Measurements from ENCODE around the gene ARL8A.
"Not testable (repeated sequence)": the region's sequence is repeated elsewhere in the genome, so short reads cannot be mapped to it uniquely, and the experiment has no call there.

Gene ARL8A

GRCh38 chr1:202112859-202113689, 31.5 kb downstream of the ARL8A start:
- DNase-seq (ENCODE audit: low spot score) = no peak

GRCh38 chr1:202111589-202111988, 32.9 kb downstream of the ARL8A start:
- DNase-seq (ENCODE audit: low spot score) = not testable (repeated sequence)

DNA sequence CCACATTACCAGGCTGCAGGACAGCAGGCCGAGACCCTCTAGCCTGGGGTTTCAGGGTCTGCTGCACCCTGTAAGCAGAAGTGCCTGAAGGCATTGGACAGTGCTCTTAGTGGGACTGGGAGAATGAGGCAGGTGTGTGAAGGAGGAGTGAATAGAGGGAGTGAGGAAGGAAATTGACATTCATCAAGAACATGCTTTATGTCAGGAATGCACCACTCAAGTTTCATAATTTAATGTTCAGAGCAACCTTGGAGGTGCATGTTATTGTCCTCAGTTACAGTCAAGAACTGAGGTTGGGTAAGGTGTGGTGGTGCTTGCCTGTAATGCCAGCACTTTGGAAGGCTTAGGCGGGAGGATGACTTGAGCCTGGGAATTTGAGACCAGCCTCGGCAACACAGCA, 33.6 kb downstream of the ARL8A start:
- DNase-seq (ENCODE audit: low spot score) = no peak

- no peak for DNase-seq (ENCODE audit: low spot score)
These were observed 36.5 kb downstream of the ARL8A start for GRCh38 chr1:202107801-202108731.

- no peak for DNase-seq (ENCODE audit: low spot score)
These were observed 37.2 kb downstream of the ARL8A start for GRCh38 chr1:202107321-202107761.

- DNase-seq (ENCODE audit: low spot score) = no peak
These were observed 37.9 kb downstream of the ARL8A start for GRCh38 chr1:202106340-202107254.

GRCh38 chr1:202105571-202106339, 38.8 kb downstream of the ARL8A start:
- no peak for DNase-seq (ENCODE audit: low spot score)

DNA sequence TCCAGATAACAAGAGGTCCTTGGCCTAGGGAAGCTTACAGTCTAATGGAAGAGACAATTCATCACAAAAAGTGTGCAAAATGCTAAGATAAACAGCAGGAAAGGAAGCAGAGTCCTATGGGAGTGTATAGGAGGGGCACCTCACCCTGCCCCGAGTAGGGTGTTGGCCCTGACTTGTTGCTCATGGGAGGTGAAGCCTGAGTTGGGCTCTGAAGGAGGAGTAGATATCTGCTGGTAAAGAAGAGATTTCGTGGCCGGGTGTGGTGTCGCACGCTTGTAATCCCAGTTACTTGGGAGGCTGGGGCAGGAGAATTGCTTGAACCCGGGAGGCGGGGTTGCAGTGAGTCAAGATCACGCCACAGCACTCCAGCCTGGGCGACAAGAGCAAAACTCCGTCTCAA, 40.5 kb downstream of the ARL8A start:
- DNase-seq (ENCODE audit: low spot score) = no peak

- DNase-seq (ENCODE audit: low spot score) = no peak
These were observed 43.4 kb downstream of the ARL8A start for GRCh38 chr1:202101184-202101583.

GRCh38 chr1:202093858-202094257, 50.7 kb downstream of the ARL8A start:
- no peak for DNase-seq (ENCODE audit: low spot score)

- DNase-seq (ENCODE audit: low spot score) = no peak
These were observed 53.5 kb downstream of the ARL8A start for GRCh38 chr1:202090994-202091393.

GRCh38 chr1:202088206-202088605, 56.3 kb downstream of the ARL8A start:
- no peak for DNase-seq (ENCODE audit: low spot score)

DNA sequence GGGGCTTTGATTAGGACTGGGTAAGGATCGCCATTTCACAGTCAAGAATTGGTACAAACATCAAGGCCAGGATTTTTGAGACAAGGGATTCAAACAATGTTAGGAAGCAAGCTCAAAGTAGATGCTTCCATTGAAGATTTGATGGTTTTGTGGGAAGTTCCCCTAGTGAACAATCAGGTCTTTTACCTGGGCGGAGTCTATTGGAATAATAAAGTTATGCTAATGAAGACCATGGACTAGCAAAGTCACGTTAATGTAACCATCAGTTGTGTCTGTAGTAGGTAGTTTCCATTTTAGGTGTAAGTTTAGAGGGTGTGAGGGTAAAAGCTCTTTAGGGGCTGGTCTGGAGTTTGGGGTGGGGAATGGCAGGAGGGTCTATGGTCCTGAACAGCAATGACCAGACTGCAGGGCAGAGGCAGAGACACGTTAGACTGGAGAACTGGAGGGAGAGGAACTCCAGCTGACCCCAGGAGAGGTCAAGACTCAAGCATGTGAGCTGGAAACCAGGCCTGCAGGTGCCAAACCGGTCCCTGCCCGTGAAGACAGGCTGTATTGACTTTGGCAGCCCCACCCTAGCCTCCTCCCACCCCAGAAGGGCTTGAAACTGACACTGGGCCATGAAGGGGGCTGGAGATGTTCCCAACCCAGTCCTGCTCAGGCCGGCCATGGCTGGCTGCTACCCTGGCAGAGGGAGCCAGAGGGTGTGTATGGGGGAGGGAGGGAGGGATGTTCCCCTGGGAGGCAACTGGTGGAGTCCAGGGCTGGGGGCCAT, 57.8 kb downstream of the ARL8A start:
- no peak for DNase-seq (ENCODE audit: low spot score)

DNA sequence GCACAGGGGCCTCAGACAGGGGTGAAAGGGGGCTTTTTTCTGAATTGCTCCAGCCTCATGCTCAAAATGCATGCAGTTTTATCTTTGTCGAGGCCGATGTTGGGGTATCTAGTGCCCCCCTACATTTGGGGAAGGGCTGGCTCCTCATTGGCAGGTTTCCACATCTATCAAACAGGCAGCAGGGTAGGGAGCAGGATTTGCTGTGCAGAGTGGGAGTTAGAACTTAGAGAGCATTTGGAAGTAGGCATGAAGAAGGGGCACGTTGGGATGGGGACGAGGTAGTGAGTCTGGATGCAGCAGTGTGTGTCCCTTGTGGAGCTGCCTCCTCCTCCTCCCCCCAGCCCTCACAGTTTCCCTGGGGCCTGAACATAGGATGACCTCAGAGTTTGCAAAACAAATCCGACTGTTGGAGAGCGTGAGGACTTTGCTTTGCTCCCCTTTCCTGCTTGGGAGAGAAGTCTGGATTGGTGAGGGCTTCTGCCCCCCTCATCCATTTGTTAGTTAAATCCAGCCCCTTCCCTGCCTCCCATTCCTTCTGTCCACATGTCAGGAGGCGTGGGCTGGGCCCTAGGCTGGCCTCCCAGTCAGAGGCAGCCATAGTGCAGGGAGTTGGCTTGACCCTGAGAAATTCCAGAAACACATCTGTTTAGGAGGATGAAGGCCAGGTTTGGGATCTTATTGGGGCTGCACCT, 58.7 kb downstream of the ARL8A start:
- DNase-seq (ENCODE audit: low spot score) = no peak

GRCh38 chr1:202084791-202085681, 59.5 kb downstream of the ARL8A start:
- no peak for DNase-seq (ENCODE audit: low spot score)

Data from AG08396 (cell line).